B cell (primary cell): ENCODE results near the gene PTPN22. TPM values are rescaled to one million over a fixed set of nuclear protein-coding genes. Genes with fewer than 3 reads are reported as not detected.

Experiments used
- ATAC-seq: fragments of 200-7000 bp; cut with Tn5 transposase; one replicate; pipeline ENCODE4 v1.10.0; 2021; ENCODE audit warnings: low read depth, mild to moderate bottlenecking, moderate number of reproducible peaks, moderate library complexity
- CTCF ChIA-PET: fragments of 350-600 bp; sonication (Branson Sonifier 250); formaldehyde crosslinking; loops from one replicate; lab custom pipeline; 2021; ENCODE audit warnings: antibody characterized with exemption, inconsistent platforms; lab: Charles Lee
- POLR2A ChIA-PET: fragments of 350-600 bp; sonication (Branson Sonifier 250); formaldehyde crosslinking; loops from one replicate; lab custom pipeline; 2021; ENCODE audit warnings: antibody characterized with exemption; lab: Charles Lee
- DNase-seq: peaks from one replicate; pipeline ENCODE4 v3.0.0; 2013
- H2AFZ ChIP-seq: 2 replicates; pipeline ENCODE4 v1.6.1; 2012; ENCODE audit warnings: mild to moderate bottlenecking, low read depth, low read length; ENCODE audit not compliant: insufficient read depth, poor library complexity, severe bottlenecking
- H3K27ac ChIP-seq, 2 donors: 1 replicate in 1 of 2; 2 replicates in 1 of 2; pipeline ENCODE4 v1.5.1; 2012 to 2013; ENCODE audit warnings: low read length in 2 of 2, mild to moderate bottlenecking in 2 of 2, moderate library complexity in 1 of 2
- H3K27me3 ChIP-seq, 4 experiments: fragments of 200-600 bp in 1 of 4; sonication (generic) in 1 of 4; replicated peaks in 1 of 4; 1 replicate in 2 of 4; 2 replicates in 2 of 4; pipeline versions ENCODE4 v1.6.1 to v1.7.0; 2013 to 2016; ENCODE audit warnings: low read length in 3 of 4, mild to moderate bottlenecking in 2 of 4, mixed read lengths in 1 of 4, moderate library complexity in 1 of 4; ENCODE audit not compliant: insufficient read depth in 4 of 4, control insufficient read depth in 3 of 4; ENCODE audit errors: control extremely low read depth in 1 of 4
- H3K36me3 ChIP-seq, 2 experiments: replicated peaks in 1 of 2; 1 replicate in 1 of 2; 2 replicates in 1 of 2; pipeline versions ENCODE4 v1.6.1 to v1.7.1; 2013; ENCODE audit warnings: low read length in 1 of 2; ENCODE audit not compliant: insufficient read depth in 2 of 2, control insufficient read depth in 1 of 2; ENCODE audit errors: control extremely low read depth in 1 of 2, extremely low read depth in 1 of 2
- H3K4me1 ChIP-seq, 2 donors: fragments of 200-600 bp in 1 of 2; sonication (generic) in 1 of 2; 1 replicate in 1 of 2; 2 replicates in 1 of 2; pipeline versions ENCODE4 v1.5.1 to v1.6.1; 2013 to 2017; ENCODE audit warnings: low read length in 2 of 2; ENCODE audit not compliant: control insufficient read depth in 2 of 2, insufficient read depth in 2 of 2
- H3K4me2 ChIP-seq: replicated peaks from 2 replicates; pipeline ENCODE3; 2012; ENCODE audit warnings: mild to moderate bottlenecking, low read depth, low read length; ENCODE audit not compliant: poor library complexity, severe bottlenecking
- H3K4me3 ChIP-seq, 5 experiments: fragments of 200-600 bp in 1 of 5; sonication (generic) in 1 of 5; 1 replicate in 3 of 5; 2 replicates in 2 of 5; pipeline versions ENCODE4 v1.5.1 to v1.7.0; 2011 to 2016; ENCODE audit warnings: low read length in 4 of 5, mild to moderate bottlenecking in 4 of 5, low read depth in 2 of 5, control low read depth in 1 of 5, moderate library complexity in 1 of 5; ENCODE audit not compliant: insufficient read depth in 1 of 5; ENCODE audit errors: control extremely low read depth in 1 of 5, extremely low read depth in 1 of 5
- H3K79me2 ChIP-seq: fragments of 200-600 bp; sonication (generic); one replicate; pipeline ENCODE4 v1.6.0; 2016; ENCODE audit warnings: low read length; ENCODE audit not compliant: control insufficient read depth, insufficient read depth
- H3K9ac ChIP-seq: fragments of 200-600 bp; sonication (generic); 2 replicates; pipeline ENCODE4 v1.6.1; 2017; ENCODE audit warnings: mild to moderate bottlenecking, low read length, moderate library complexity
- H3K9me3 ChIP-seq, 3 donors: one replicate each; pipeline versions ENCODE4 v1.6.1 to v1.7.1; 2013; ENCODE audit warnings: low read length in 2 of 3; ENCODE audit not compliant: control insufficient read depth in 2 of 3, insufficient read depth in 1 of 3; ENCODE audit errors: control extremely low read depth in 1 of 3
- H4K20me1 ChIP-seq: 2 replicates; pipeline ENCODE4 v1.6.0; 2012; ENCODE audit warnings: mild to moderate bottlenecking, low read length; ENCODE audit not compliant: insufficient read depth, control insufficient read depth, poor library complexity, severe bottlenecking
- H3K27ac Mint-ChIP-seq: one replicate; pipeline ENCODE4 v1.8.0; 2021; ENCODE audit warnings: mixed read lengths
- H3K27me3 Mint-ChIP-seq: one replicate; pipeline ENCODE4 v1.8.0; 2021; ENCODE audit warnings: mixed read lengths
- H3K4me1 Mint-ChIP-seq: one replicate; pipeline ENCODE4 v1.8.0; 2021; ENCODE audit warnings: mixed read lengths
- H3K4me3 Mint-ChIP-seq: one replicate; pipeline ENCODE4 v1.8.0; 2021; ENCODE audit warnings: mixed read lengths
- H3K9me3 Mint-ChIP-seq: one replicate; pipeline ENCODE4 v1.8.0; 2022; ENCODE audit warnings: mixed read lengths; ENCODE audit not compliant: insufficient read depth
- EZH2 ChIP-seq: IDR thresholded peaks from 2 replicates; pipeline ENCODE4 v1.6.1; 2012; ENCODE audit warnings: borderline replicate concordance, low read depth, mild to moderate bottlenecking, moderate library complexity, low read length; ENCODE audit not compliant: insufficient read depth, poor library complexity, severe bottlenecking
- WGBS: methylation state at CpG from one replicate; pipeline ENCODE4 v1.1.5; 2013; ENCODE audit warnings: missing lambda C conversion rate; ENCODE audit not compliant: insufficient coverage; 5-methylcytosine and 5-hydroxymethylcytosine counted together
- intact Hi-C: fragments of 100-400 bp; cut with micrococcal nuclease; formaldehyde crosslinking; loops from one replicate; pipeline ENCODE4 v1.10.0; 2022
- polyA plus RNA-seq: library from polyadenylated mRNA; depleted of rRNA; stranded (reverse); fragments of >200 nt; gene quantifications from 2 replicates; pipeline ENCODE4 v1.2.3, GENCODE V29; 2012
- total RNA-seq, 2 donors: library from RNA; stranded (reverse); fragments of 120-200 nt in 1 of 2; gene quantifications; 1 replicate in 1 of 2; 2 replicates in 1 of 2; pipeline versions ENCODE4 v1.2.3 to v1.2.4, GENCODE V29; 2013 to 2022
- TF ChIP-seq, protein P1 (sequence below): fragments of 200-600 bp; IDR thresholded peaks from one replicate; pipeline ENCODE4 v1.8.0; 2022; ENCODE audit warnings: antibody characterized with exemption, mild to moderate bottlenecking

The PTPN22 gene
- total and polyA plus RNA-seq, 2 donors (not counting 1 experiment from before 2014, with no cell fraction given): 14.3 to 37.4 TPM

DNA sequence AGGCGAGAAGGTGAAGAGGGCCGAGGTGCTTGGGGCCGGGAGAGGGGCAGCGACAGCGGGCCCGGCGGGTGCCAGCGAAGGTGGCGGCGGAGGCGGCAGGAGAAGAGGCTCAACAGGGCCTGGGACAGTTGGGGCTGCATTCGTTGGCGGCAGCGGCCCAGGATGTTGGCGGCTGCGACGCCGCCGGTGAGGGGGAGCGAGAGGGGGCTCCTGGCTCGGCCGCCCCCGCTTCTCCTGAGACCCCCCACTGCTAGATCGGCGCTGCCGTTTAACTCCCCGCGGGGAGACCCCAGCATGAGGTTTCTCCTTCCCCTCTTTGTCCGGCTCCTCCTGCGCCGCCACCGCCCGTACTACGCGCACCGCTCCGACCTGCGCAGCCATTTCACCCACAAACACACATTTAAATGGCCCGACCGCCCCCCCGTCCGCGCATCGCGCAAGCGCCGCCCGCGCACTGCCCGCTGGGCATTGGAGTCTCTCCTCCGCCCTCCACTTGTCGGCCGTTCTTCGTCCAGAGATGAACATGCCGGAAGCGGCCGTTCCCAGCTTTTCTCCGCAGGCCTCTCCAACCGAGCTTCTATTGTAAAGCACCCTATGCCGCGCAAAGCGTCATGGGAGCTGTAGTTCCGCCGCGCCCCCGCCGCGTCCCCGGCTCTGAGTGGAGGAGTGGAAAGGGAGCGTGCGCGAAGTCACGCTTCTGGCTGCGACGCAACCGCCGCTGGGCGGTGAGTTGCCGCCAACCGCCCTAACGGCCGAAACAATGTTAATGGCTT, 59.4 kb downstream of the PTPN22 start, which contains the start of gene RSBN1:
Gene RSBN1 (minus strand): TSS at position 589 of the 773 bp plus-strand sequence. CDS start 64 bp downstream, at position 525.
- H3K4me2 ChIP-seq: peak within 1 kb of the TSS; percentile 76
- peaks cover 39% of the 10 kb centered on the region for H3K4me1 Mint-ChIP-seq

More for the DNA sequence above, 59.4 kb downstream of the PTPN22 start, which contains the start of gene RSBN1:
- Histone ChIP-seq H3K27me3 (no peaks in the 10 kb centered on the region), H3K4me3 (peak within 1 kb of the TSS; percentile 78 to 91 (median 83)), H4K20me1 (peaks cover 20% of the 10 kb centered on the region), H3K36me3 (peaks cover 0 to 7% of the 10 kb centered on the region in 2 experiments), H2AFZ (peak within 1 kb of the TSS; percentile 80), H3K9me3 (no peaks in the 10 kb centered on the region), H3K4me1 (peaks cover 27 to 28% of the 10 kb centered on the region in 2 donors), H3K27ac (peak within 1 kb of the TSS; percentile 86 to 93), H3K9ac (peak within 1 kb of the TSS; percentile 88), H3K79me2 (peaks cover 47% of the 10 kb centered on the region)
- ATAC-seq: peak; percentile 94
- peak within 1 kb of the TSS; percentile 98 for H3K27ac Mint-ChIP-seq
- intact Hi-C loops: loop anchor here (1.0 to 10.0 kb wide), 13 partner anchors 23 to 1097 kb away; partner anchors contain the start of genes BCAS2, CSDE1, DCLRE1B and HIPK1
- peak; percentile 99 for DNase-seq
- TF ChIP-seq, protein P1, sequence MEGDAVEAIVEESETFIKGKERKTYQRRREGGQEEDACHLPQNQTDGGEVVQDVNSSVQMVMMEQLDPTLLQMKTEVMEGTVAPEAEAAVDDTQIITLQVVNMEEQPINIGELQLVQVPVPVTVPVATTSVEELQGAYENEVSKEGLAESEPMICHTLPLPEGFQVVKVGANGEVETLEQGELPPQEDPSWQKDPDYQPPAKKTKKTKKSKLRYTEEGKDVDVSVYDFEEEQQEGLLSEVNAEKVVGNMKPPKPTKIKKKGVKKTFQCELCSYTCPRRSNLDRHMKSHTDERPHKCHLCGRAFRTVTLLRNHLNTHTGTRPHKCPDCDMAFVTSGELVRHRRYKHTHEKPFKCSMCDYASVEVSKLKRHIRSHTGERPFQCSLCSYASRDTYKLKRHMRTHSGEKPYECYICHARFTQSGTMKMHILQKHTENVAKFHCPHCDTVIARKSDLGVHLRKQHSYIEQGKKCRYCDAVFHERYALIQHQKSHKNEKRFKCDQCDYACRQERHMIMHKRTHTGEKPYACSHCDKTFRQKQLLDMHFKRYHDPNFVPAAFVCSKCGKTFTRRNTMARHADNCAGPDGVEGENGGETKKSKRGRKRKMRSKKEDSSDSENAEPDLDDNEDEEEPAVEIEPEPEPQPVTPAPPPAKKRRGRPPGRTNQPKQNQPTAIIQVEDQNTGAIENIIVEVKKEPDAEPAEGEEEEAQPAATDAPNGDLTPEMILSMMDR: peak; percentile 2
- TF ChIP-seq EZH2: no peak
- H3K4me3 Mint-ChIP-seq: peak within 1 kb of the TSS; percentile 98
- under 1% methylated on average over 78 of the region's 82 CpGs for WGBS
- H3K9me3 Mint-ChIP-seq: no peaks in the 10 kb centered on the region
- ChIA-PET POLR2A (interaction anchor here (0.5 to 1.3 kb wide), 6 partner anchors 24 to 668 kb away, joined by 3 to 8 read pairs (median 4); partner anchors contain the start of genes AP4B1, DCLRE1B, HIPK1 and PHTF1), CTCF (interaction anchor here (1.2 to 1.9 kb wide), 4 partner anchors 22 to 117 kb away, joined by 3 to 7 read pairs (median 6); partner anchors contain the start of genes HIPK1 and PHTF1)
- no peaks in the 10 kb centered on the region for H3K27me3 Mint-ChIP-seq
